D341Med (cell line): ENCODE measurements around the gene PTGFRN.
"Not testable (repeated sequence)": the region's sequence is repeated elsewhere in the genome, so short reads cannot be mapped to it uniquely, and the experiment has no call there.

Experiments
- DNase-seq: peaks from one replicate; pipeline ENCODE4 v3.0.0; 2012; ENCODE audit warnings: low spot score

PTGFRN gene

GRCh38 chr1:116916533-116917445, 7.1 kb downstream of the PTGFRN start:
- no peak for DNase-seq

- DNase-seq, result no peak
These were observed 9.1 kb downstream of the PTGFRN start for GRCh38 chr1:116918714-116919357.

GRCh38 chr1:116919802-116920201, 10.1 kb downstream of the PTGFRN start:
- DNase-seq, result no peak

GRCh38 chr1:116920211-116920610, 10.5 kb downstream of the PTGFRN start:
- DNase-seq, result no peak

GRCh38 chr1:116921301-116921885, 11.7 kb downstream of the PTGFRN start:
- DNase-seq, result no peak

- no peak for DNase-seq
These were observed 12.2 kb downstream of the PTGFRN start for GRCh38 chr1:116921937-116922336.

- no peak for DNase-seq
These were observed 13.7 kb downstream of the PTGFRN start for GRCh38 chr1:116923421-116923820.

GRCh38 chr1:116927049-116927798, 17.5 kb downstream of the PTGFRN start:
- DNase-seq, result no peak

GRCh38 chr1:116929961-116930592, 20.4 kb downstream of the PTGFRN start:
- no peak for DNase-seq

GRCh38 chr1:116931016-116931918, 21.6 kb downstream of the PTGFRN start:
- DNase-seq, result no peak

GRCh38 chr1:116933606-116934515, 24.1 kb downstream of the PTGFRN start:
- DNase-seq, result no peak

- no peak for DNase-seq
These were observed 25.0 kb downstream of the PTGFRN start for GRCh38 chr1:116934586-116935207.

GRCh38 chr1:116938216-116938615, 28.5 kb downstream of the PTGFRN start:
- no peak for DNase-seq

GRCh38 chr1:116939780-116940543, 30.2 kb downstream of the PTGFRN start:
- not testable (repeated sequence) for DNase-seq

- DNase-seq, result no peak
These were observed 31.3 kb downstream of the PTGFRN start for GRCh38 chr1:116940814-116941599.

GRCh38 chr1:116941670-116942069, 32.0 kb downstream of the PTGFRN start:
- no peak for DNase-seq

GRCh38 chr1:116942344-116942743, 32.6 kb downstream of the PTGFRN start:
- DNase-seq, result no peak

- DNase-seq, result no peak
These were observed 33.7 kb downstream of the PTGFRN start for GRCh38 chr1:116943438-116943837.
